Caco-2 (cell line): ENCODE measurements around the gene RPA1. TPM values are rescaled to one million over a fixed set of nuclear protein-coding genes. Genes with fewer than 3 reads are reported as not detected.

Source experiments
- BruUV-seq: library from RNA; stranded (reverse); fragments of 400-500 nt; replicated peaks from 2 replicates; lab custom pipeline; 2021; lab: Mats Ljungman, UMichigan
- CTCF ChIA-PET: fragments of 300-600 bp; sonication (Branson Sonifier 250); formaldehyde crosslinking; loops from one replicate; lab custom pipeline; 2022; ENCODE audit warnings: antibody characterized with exemption; lab: Charles Lee
- POLR2A ChIA-PET: fragments of 300-600 bp; sonication (Branson Sonifier 250); formaldehyde crosslinking; loops from one replicate; lab custom pipeline; 2022; ENCODE audit warnings: antibody characterized with exemption; lab: Charles Lee
- DNase-seq, 2 experiments: peaks; one replicate each; pipeline versions ENCODE4 v3.0.0 to v3.0.0-alpha.2; 2020 to 2022
- H3K27me3 ChIP-seq: replicated peaks from 2 replicates; pipeline ENCODE4 v1.6.0; 2011; ENCODE audit warnings: low read length; ENCODE audit not compliant: control insufficient read depth, insufficient read depth
- H3K36me3 ChIP-seq: 2 replicates; pipeline ENCODE4 v1.5.1; 2011; ENCODE audit warnings: low read length; ENCODE audit not compliant: control insufficient read depth, insufficient read depth
- H3K4me1 ChIP-seq: fragments of 250-450 bp; sonication (Bioruptor Pico); 2 replicates; pipeline ENCODE4 v1.5.1; 2020; ENCODE audit warnings: mild to moderate bottlenecking
- H3K4me3 ChIP-seq: 2 replicates; pipeline ENCODE4 v1.5.1; 2011; ENCODE audit warnings: low read depth, mild to moderate bottlenecking, control low read depth, low read length
- H3K9me3 ChIP-seq: fragments of 250-450 bp; sonication (Bioruptor Pico); 2 replicates; pipeline ENCODE4 v1.5.1; 2020; ENCODE audit warnings: mild to moderate bottlenecking, moderate library complexity
- H3K27ac Mint-ChIP-seq: one replicate; pipeline ENCODE4 v1.8.0; 2022; ENCODE audit warnings: mixed read lengths; ENCODE audit not compliant: unreplicated experiment
- H3K27me3 Mint-ChIP-seq: one replicate; pipeline ENCODE4 v1.8.0; 2022; ENCODE audit warnings: mixed read lengths; ENCODE audit not compliant: insufficient read depth, unreplicated experiment
- H3K36me3 Mint-ChIP-seq: one replicate; pipeline ENCODE4 v1.8.0; 2022; ENCODE audit warnings: mild to moderate bottlenecking, mixed read lengths; ENCODE audit not compliant: insufficient read depth, unreplicated experiment
- H3K4me1 Mint-ChIP-seq: one replicate; pipeline ENCODE4 v1.8.0; 2022; ENCODE audit warnings: low read depth, mixed read lengths; ENCODE audit not compliant: unreplicated experiment
- H3K4me3 Mint-ChIP-seq: one replicate; pipeline ENCODE4 v1.8.0; 2022; ENCODE audit warnings: mild to moderate bottlenecking, moderate library complexity, mixed read lengths; ENCODE audit not compliant: unreplicated experiment
- H3K9me3 Mint-ChIP-seq: one replicate; pipeline ENCODE4 v1.8.0; 2022; ENCODE audit warnings: mixed read lengths; ENCODE audit not compliant: unreplicated experiment
- intact Hi-C: fragments of 100-400 bp; cut with micrococcal nuclease; formaldehyde crosslinking; loops from one replicate; pipeline ENCODE4 v1.10.0; 2022; ENCODE audit not compliant: unreplicated experiment
- total RNA-seq: library from RNA; stranded (reverse); gene quantifications from 2 replicates; pipeline ENCODE4 v1.2.3, GENCODE V29; 2022
- TF ChIP-seq, protein P1 (sequence below), 2 experiments: fragments of 200-600 bp in 1 of 2; IDR thresholded peaks; 1 replicate in 1 of 2; 2 replicates in 1 of 2; pipeline versions ENCODE4 v1.5.1 to v1.8.0; 2011 to 2022; ENCODE audit warnings: antibody characterized with exemption in 1 of 2, control low read depth in 1 of 2, inconsistent platforms in 1 of 2, low read depth in 1 of 2, low read length in 1 of 2, mild to moderate bottlenecking in 1 of 2, moderate library complexity in 1 of 2; ENCODE audit not compliant: insufficient read depth in 1 of 2, severe bottlenecking in 1 of 2, unreplicated experiment in 1 of 2

Gene RPA1
- total RNA-seq, 1 experiment from 2014 or later: 167 TPM

DNA sequence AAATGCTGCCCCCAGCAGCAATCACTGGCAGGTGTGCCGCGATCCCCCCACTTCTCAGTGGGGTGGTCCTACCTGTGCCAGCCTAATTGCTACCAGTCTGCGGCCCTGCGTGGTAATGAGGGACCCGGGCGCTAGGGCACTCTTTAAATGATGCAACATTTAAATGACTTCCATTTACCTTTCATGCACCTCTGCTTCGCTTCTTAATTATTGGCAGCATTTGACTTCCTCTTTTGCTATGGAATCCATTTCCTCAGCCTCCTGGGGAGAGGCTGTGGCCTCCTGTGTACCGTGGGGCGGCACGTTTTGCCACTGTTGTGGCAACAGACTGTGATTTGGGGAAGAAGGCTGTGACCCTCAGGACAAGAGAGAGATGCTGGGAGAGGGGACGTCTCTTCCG is 86.1 kb downstream of the RPA1 start:
- no peaks in the 10 kb centered on the region for H3K9me3 Mint-ChIP-seq
- no peak for DNase-seq
- ChIA-PET CTCF (interaction anchor here (1.3 kb wide), 1 partner anchor 110 kb away, joined by 3 read pairs; no protein-coding TSS in a partner anchor), POLR2A (no interaction called here)
- TF ChIP-seq, protein P1, sequence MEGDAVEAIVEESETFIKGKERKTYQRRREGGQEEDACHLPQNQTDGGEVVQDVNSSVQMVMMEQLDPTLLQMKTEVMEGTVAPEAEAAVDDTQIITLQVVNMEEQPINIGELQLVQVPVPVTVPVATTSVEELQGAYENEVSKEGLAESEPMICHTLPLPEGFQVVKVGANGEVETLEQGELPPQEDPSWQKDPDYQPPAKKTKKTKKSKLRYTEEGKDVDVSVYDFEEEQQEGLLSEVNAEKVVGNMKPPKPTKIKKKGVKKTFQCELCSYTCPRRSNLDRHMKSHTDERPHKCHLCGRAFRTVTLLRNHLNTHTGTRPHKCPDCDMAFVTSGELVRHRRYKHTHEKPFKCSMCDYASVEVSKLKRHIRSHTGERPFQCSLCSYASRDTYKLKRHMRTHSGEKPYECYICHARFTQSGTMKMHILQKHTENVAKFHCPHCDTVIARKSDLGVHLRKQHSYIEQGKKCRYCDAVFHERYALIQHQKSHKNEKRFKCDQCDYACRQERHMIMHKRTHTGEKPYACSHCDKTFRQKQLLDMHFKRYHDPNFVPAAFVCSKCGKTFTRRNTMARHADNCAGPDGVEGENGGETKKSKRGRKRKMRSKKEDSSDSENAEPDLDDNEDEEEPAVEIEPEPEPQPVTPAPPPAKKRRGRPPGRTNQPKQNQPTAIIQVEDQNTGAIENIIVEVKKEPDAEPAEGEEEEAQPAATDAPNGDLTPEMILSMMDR (IDR thresholded peaks at IDR 0.05; ENCODE audit: insufficient read depth in 1 of 2, low read depth in 1 of 2, low read length in 1 of 2, severe bottlenecking in 1 of 2, unreplicated experiment in 1 of 2): no peak
- H3K4me3 Mint-ChIP-seq: no peak overlapping the region
- Histone ChIP-seq H3K9me3 (no peaks in the 10 kb centered on the region), H3K27me3 (no peaks in the 10 kb centered on the region), H3K4me3 (no peak overlapping the region), H3K36me3 (no peaks in the 10 kb centered on the region), H3K4me1 (no peaks in the 10 kb centered on the region)
- BruUV-seq: no TSS peak
- no peaks in the 10 kb centered on the region for H3K4me1 Mint-ChIP-seq
- H3K36me3 Mint-ChIP-seq: no peaks in the 10 kb centered on the region
- intact Hi-C loops: no loop called here
- no peak overlapping the region for H3K27ac Mint-ChIP-seq
- H3K27me3 Mint-ChIP-seq: peaks cover 2% of the 10 kb centered on the region

DNA sequence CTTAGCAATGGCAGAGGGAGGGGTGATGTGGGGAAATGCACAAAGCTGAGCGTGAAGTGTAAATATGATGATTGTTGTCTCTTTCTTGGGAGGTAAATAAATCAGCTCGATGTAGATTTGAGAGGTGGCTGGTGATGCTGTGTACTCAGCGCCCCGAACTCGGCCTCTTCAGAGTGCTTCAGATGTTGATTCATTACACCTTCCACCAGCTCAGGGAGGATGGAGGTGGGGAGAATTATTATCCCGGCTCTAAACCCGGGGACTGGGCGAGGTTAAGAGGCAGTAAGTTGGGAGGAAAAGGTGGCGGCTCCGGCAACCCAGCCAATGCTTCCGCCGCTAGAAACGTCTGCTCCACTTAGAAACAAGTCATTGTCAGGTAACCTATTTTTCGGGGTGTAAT is 86.5 kb downstream of the RPA1 start:
- TF ChIP-seq, protein P1 (IDR thresholded peaks at IDR 0.05; ENCODE audit: insufficient read depth in 1 of 2, low read depth in 1 of 2, low read length in 1 of 2, severe bottlenecking in 1 of 2, unreplicated experiment in 1 of 2): no peak
- Mint-ChIP-seq H3K36me3 (no peaks in the 10 kb centered on the region), H3K9me3 (no peaks in the 10 kb centered on the region), H3K27me3 (peaks cover 2% of the 10 kb centered on the region), H3K4me1 (no peaks in the 10 kb centered on the region), H3K27ac (no peak overlapping the region), H3K4me3 (no peak overlapping the region)
- ChIA-PET POLR2A (no interaction called here), CTCF (interaction anchor here (0.6 to 3.4 kb wide), 3 partner anchors 7 to 110 kb away, joined by 3 to 13 read pairs (median 4); no protein-coding TSS in a partner anchor)
- intact Hi-C loops: no loop called here
- Histone ChIP-seq H3K27me3 (no peaks in the 10 kb centered on the region), H3K36me3 (no peaks in the 10 kb centered on the region), H3K4me3 (no peak overlapping the region), H3K9me3 (no peaks in the 10 kb centered on the region), H3K4me1 (no peaks in the 10 kb centered on the region)
- DNase-seq: no peak
- no TSS peak for BruUV-seq

DNA sequence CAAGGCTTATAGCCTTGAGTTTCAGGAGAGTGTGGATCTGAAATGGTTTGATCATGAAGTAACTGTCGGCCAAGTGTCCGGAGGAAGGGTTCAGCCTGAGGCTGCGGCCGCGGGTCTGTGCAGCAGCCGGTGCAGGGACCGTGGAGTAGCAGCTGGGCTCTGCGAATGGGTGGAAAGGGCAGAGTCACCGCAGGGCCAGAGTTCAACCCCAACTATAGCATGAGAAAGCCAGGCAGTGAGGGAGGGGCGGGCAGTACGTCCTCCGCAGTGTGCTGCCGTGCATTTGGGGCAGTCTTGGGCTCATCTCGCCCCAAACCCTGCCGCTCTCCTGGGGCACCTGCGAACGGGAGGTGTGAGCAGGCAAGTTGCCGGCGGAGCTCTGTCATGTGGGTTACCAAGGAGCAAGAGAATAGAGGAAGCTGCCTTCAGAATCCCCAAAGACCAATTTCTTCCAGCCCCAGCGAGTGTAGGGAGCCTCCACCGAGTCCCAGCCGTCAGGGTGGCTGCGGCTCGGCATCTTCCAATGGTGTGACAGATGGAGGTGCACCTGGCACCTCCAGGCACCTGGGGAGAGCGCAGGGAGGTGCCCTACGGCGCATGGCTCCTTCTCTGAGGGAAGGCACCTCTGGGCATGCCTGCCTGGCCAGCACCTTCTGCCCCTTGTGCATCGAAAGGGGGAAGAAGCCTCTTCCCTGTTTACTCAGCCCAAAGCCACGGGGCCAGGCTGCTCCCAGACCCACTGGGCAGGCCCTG is 87.3 kb downstream of the RPA1 start:
- H3K36me3 ChIP-seq: no peaks in the 10 kb centered on the region
- H3K4me3 Mint-ChIP-seq: no peak overlapping the region
- DNase-seq: no peak
- POLR2A ChIA-PET: no interaction called here
- no peaks in the 10 kb centered on the region for H3K9me3 ChIP-seq
- H3K36me3 Mint-ChIP-seq: no peaks in the 10 kb centered on the region
- CTCF ChIA-PET: interaction anchor here (0.5 to 3.4 kb wide), 3 partner anchors 8 to 109 kb away, joined by 3 to 13 read pairs (median 3); no protein-coding TSS in a partner anchor
- H3K9me3 Mint-ChIP-seq: no peaks in the 10 kb centered on the region
- no peaks in the 10 kb centered on the region for H3K4me1 ChIP-seq
- H3K27ac Mint-ChIP-seq: no peak overlapping the region
- TF ChIP-seq, protein P1 (IDR thresholded peaks at IDR 0.05; ENCODE audit: insufficient read depth in 1 of 2, low read depth in 1 of 2, low read length in 1 of 2, severe bottlenecking in 1 of 2, unreplicated experiment in 1 of 2): no peak
- no peaks in the 10 kb centered on the region for H3K27me3 ChIP-seq
- BruUV-seq: no TSS peak
- H3K4me1 Mint-ChIP-seq: no peaks in the 10 kb centered on the region
- peaks cover 2% of the 10 kb centered on the region for H3K27me3 Mint-ChIP-seq
- no peak overlapping the region for H3K4me3 ChIP-seq
- intact Hi-C loops: no loop called here
